ENCODE measurements around the gene GTPBP6.
"Not testable (repeated sequence)": the region's sequence is repeated elsewhere in the genome, so short reads cannot be mapped to it uniquely, and the experiment has no call there.

GTPBP6 gene

DNA sequence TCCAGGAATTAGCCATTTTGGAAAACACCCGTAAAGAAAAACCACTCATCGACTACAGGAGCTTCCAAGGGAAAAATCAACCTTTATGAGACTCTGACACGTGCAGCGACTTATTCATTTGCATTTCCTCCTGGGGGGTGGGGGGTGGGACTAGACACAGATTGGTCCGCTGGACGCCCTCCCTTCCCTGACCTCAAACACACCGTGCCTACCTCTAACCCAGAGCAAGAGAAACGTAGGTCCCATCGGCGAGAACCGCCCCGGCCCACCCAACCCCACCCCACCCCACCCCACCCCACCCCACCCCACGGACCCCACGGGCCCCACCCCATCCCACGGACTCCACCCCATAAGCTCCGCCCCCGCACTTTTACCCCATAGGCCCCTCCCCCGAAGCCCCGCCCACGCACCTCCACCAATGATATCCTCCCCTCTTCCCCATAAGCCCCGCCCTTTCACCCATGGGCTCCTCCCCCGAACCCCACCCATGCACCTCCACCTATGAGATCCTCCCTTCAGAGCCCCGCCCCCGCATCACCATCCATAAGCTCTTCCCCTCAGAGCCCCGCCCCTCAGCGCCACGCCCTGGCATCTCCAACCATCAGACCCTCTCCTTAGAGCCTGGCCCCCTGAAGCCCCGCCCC lies 1.1 kb downstream of the GTPBP6 start:
- no peak for DNase-seq (ENCODE audit: low spot score)

DNA sequence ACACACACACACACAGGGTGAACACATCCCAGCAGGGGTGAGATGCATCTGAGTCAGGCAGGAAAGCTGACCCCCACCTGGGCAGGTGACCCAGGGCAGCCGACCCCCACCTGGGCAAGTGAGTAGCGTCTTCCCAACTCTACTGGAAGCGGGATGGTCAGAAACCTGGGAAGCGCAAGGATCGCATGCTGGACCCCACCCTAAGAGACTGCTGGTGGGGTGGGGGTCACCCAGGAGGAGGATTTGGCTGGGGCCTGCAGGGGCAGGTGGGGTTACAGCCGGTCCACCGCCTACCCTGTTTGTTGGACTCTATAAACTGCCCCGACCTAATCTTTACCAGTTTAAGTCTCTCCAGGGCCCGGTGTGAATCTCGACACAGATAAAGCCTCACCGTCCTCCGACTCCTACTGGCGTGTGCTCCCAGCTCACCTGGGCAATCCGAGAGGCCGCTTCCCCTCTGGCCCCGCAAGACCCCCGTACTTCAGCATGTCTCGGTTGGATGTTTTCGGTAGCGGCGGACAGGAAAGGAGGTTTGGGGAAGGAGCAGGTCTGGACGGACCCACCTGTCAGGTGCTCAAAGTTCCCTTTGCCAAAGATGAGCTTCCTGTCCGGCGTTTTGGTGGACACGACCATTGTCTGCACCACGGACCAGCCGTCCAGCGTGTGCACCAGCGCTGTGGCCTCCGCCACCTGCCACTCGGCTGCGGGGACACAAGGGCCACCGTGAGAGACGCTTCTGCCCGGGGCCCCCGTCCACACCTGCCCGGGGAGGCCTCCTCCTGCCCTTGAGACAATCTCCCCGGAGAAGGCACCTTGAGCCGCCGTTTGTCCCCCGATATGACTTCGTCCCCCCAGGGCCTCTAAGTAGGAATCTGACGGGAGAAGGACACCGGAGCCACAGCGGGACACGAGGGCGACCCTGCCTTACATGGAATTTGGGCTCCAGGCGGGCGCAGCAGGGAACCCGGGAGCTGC lies 2.0 kb downstream of the GTPBP6 start:
- DNase-seq (ENCODE audit: low spot score), result no peak

DNA sequence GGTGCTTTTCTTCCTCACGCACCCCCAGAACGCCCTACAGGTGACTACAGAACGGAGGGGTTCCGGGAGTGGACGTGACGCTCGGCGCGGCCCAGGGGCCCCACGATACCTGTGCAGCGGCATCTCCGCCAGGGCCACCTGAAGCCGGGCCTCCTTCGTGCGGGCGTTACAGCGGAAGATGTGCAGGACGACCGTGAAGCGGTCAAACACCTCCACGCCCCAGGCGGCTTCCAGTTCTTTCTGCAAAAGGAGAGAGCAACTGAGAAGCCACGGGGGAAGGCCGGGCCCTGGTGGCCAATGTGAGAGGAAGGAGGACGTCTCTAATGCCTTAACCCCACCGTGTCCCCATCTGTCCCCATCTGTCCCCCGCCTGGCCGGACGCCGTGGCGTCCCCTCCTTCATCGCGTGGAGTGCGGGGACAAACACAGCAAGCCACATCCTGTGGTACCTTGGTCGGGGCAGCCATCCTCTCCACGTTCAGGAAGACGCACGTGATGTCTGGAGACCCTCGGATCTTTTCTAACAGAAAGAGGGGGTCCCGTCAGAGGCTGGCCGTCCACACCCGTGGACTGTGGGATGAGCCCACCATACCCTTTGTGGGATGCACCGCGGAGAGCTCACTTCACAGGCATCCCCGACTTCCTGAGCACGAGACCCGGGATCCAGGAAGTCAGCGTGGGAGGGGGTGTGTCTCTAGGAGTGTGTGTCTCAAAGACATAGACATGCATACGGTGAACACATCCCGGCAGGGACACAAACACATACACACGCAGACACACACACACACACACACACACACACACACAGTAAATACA lies 3.6 kb downstream of the GTPBP6 start:
- no peak for DNase-seq (ENCODE audit: low spot score)

DNA sequence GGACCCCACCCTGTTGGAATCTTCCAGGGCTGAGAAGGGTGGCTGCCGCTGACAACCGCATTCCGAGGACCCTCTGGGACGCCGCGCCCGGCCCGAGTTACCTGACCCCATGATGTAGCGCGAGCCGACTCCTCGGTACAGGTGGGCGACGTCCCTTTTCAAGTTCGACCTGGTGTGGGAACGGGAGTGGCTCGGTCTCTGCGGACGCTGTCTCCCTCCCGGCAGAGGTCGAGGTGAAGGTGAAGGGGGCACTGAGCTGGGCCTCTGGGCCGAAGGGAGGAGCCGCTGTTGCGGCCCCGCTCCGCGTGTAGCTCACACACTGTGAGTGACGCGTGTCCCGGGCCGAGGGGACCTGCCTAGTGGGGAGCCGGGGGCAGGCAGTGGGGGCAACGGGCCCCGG lies 4.5 kb downstream of the GTPBP6 start:
- DNase-seq (ENCODE audit: low spot score), result no peak

DNA sequence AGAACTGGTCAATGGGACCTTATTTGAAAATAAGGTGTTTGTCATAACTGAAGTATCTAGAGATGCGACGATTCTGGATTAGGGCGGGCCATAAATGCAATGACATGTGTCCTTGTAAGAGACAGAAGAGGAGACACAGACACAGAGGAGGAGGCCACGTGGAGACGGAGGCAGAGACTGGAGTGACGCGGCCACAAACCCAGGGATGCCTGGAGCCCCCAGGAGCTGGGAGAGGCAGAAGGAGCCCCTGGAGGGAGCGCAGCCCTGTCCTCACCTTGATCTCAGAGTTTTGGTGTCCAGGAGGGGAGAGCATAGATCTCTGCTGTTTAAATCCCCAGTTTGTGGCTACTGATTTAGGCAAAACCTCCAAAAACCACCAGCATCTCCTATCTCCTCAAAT lies 5.0 kb downstream of the GTPBP6 start:
- no peak for DNase-seq (ENCODE audit: low spot score)

DNA sequence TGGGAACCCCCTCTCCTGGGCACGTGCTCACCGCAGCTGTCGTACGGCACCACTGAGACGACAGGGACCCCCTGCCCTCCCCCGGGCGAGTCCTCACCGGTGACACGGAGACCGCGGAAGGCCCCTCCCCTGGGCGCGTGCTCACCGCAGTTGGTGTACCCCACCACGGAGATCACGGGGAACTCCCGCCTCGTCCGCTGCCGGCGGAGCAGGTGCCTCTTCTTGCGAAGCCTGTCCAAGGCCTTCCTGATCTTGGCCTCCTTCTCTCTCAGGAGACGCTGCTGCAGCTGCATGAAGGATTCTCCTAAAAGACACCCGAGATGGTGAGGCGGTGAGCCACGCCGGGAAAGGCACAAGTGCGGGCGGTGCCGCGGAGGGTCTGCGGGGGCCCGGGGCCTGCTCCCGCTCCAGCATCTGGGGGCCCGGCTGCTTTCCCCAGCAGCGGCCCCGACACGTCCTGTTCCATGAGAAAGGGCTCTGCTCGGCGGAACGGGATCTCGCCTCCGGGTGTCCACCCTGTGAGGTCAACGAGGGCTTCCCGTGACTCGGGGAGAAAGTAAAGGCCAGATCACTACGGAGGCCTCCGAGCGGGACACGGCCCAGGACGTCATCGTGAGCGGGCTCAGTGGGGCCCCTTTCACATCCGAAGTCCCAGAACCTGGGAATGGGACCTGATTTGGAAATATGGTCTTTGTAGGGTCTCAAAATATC lies 5.8 kb downstream of the GTPBP6 start:
- peak; percentile 28 for DNase-seq (ENCODE audit: low spot score)

DNA sequence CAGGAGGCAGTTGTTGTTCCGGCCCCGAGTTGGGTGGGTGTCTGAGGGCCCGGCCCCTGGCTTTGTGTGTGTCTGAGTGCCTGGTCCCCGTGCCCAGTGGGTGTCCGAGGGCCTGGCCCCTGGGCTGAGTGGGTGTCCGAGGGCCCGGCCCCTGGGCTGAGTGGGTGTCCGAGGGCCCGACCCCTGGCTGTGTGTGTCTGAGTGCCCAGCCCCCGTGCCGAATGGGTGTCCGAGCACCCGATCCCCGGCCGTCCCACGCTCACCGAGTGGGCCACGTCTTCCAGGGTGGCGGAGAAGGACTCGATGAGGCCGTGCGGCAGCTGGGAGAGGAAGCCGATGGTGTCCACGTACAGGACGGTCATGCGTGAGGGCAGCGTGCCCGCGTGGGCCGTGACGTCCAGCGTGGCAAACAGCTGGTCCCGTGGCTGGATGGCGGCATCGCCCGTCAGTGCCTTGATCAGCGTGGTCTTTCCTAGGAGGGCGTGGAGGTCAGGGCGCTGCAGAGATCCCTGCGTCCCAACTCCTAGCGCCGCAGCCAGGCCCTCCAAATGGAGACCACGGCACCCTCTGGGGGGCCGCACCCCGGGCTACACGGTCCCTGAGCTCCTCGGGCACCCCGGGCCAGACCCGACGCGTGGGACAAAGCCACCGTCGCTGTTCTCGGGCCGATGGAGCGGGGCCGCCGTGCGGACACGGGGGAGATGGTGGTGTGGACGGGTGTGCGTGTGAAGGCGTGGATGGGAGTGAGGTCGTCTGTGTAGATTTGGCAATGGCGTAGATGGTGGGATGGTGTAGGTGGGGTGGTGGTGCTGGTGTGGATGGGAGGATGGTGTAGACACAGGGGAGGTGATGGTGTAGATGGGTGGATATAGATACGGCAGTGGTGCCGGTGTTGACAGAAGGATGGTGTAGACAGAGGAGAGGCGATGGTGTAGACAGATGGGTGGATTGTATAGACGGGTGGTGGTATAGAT lies 7.2 kb downstream of the GTPBP6 start:
- DNase-seq (ENCODE audit: low spot score), result no peak

DNA sequence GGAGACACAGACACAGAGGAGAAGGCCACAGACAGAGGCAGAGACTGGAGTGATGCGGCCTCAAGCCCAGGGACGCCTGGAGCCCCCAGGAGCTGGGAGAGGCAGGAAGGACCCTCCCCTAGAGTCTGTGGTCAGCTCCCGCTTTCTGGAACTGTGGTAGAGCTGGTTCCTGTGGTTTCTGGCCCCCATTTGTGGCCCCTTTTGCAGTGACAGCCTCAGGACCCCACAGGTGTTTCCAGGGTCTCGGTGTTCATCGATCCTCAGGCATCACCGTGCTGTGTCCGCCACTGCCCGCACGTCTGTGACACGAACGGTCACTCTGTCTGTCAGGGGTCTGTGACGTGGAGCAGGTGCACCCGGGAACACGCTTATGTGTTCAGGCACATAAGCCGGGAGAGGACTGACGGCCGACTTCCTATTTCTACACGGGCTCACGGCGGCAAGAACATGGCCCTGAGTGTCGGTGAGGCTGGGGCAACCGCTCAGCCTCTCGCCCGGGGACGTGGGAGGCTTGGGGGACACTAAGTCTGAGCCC lies 7.9 kb downstream of the GTPBP6 start:
- DNase-seq (ENCODE audit: low spot score), result no peak

DNA sequence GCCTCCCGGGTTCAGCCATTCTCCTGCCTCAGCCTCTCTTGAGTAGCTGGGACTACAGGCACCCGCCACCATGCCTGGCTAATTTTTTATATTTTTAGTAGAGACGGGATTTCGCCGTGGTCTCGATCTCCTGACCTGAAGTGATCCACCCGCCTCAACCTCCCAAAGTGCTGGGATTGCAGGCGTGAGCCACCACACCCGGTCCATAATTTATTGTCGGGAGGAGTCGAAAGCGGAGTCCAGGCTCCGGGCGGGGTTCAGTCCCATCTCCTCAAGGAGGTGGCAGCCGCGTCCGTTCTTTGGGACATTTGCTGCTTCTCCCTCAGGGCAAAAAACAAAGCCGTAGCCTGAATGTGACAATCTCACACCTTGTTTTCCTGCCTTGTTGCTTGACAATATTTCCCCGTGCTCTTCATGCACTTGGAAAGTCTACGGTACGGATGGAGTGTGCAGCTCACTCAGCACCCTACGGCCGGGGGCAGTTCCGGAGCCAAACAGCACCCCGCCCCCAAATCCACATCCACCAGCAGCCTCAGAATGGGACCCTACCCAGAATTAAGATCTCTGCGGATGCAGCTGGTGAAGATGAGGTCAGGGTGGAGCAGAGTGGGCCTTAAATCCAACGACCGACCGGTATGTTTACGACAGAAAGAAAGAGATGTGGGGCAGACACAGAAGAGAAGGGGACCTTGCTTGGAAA lies 9.6 kb downstream of the GTPBP6 start:
- DNase-seq (ENCODE audit: low spot score), result no peak

DNA sequence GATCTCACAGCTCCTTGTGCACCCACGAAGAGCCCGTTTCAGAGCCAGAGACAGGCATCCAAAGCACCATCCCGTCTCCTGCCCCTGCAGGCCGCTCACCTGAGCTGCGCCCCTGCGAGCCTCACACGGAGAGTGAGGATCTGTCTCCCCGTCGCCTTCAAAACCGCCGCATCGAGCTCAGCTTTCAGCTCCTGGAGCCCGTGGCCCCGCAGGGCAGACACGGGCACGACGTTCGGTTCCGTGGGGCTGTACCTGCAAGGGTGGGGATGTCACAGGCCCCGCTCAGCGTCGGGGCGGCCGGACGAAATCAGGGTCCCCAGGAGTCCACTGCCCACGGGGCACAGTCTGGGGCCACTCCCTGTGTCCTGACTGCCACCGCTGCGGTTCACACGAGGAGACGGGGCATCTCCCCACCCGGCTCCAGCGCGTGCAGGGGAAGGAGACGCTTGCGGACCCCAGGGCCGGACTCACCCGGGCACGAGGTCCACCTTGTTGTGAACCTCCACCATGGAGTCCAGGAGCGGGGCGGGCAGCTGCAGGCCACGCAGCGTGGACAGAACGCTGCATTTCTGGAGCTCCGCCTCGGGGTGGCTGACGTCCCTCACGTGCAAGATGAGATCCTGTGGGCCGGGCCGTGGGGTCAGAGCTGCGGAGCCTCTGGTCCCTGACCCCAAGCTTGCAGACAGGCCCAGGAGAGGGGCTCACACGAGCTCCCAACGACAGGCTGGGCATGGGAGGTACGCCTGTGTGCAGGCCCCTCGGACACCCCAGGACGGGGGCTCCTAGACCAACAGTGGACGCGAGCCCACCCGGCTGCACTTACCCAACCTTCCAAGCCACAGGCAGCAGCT lies 11.1 kb downstream of the GTPBP6 start:
- no peak for DNase-seq (ENCODE audit: low spot score)

DNA sequence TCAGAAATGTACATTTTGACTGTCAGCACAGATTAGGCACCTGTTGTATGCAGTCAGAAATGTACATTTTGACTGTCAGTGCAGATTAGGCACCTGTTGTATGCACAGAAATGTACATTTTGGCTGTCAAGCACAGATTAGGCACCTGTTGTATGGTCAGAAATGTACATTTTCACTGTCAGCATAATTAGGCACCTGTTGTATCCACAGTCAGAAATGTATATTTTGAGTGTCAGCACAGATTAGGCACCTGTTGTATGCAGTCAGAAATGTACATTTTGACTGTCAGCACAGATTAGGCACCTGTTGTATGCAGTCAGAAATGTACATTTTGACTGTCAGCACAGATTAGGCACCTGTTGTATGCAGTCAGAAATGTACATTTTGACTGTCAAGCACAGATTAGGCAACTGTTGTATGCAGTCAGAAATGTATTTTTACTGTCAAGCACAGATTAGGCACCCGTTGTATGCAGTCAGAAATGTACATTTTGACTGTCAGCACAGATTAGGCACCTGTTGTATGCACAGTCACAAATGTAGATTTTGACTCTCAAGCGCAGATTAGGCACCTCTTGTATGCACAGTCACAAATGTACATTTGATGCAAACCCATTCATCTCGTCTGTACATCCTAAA lies 11.9 kb downstream of the GTPBP6 start:
- not testable (repeated sequence) for DNase-seq (ENCODE audit: low spot score)

DNA sequence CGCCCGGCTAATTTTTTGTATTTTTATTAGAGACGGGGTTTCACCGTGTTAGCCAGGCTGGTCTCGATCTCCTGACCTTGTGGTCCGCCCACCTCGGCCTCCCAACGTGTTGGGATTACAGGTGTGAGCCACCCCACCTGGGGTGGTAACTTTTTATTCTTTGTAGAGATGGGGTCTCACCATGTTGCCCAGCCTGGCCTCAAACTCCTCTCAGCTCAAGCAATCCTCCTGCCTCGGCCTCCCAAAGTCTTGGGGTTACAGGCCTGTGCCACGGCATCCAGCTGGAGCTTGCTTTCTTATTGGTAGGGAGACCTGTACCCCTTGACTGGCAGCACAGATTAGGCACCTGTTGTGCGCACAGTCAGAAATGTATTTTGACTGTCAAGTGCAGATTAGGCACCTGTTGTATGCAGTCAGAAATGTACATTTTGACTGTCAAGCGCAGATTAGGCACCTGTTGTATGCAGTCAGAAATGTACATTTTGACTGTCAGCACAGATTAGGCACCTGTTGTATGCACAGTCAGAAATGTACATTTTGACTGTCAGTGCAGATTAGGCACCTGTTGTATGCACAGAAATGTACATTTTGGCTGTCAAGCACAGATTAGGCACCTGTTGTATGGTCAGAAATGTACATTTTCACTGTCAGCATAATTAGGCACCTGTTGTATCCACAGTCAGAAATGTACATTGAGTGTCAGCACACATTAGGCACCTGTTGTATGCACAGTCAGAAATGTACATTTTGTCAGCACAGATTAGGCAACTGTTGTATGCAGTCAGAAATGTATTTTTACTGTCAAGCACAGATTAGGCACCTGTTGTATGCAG lies 12.6 kb downstream of the GTPBP6 start:
- DNase-seq (ENCODE audit: low spot score), result not testable (repeated sequence)

DNA sequence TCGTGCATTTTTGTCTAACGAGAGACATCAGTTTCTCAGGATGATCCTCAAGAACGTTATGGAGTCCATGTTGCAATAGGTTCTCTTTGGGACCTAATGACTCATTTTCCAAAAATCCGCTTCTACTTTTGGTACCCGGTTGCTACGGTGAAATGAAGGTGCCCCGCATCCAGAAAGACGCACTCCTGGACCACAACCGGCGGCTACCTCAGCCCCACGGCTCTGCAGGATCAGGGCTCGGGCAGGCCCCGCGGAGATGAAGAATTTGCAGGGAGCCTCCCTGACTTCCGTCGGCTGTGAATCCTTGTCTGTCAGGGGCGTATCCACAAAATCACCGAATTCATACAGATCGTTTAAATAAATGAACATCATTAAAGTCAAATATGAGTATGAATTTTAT lies 15.6 kb downstream of the GTPBP6 start:
- DNase-seq (ENCODE audit: low spot score), result no peak

DNA sequence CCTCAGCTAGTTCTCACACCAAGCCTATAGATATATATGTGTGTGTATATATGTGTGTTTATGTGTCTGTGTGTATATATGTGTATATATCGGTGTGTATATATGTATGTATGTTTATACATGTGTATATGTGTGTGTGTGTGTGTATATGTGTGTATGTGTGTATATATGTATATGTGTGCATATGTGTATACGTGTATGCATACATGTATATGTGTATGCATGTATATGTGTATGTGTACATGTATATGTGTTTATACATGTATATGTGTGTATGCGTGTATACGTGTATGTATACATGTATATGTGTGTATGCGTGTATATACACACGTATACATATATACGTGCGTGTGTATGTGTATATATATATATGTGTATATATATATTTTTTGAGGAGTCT lies 18.3 kb downstream of the GTPBP6 start:
- DNase-seq (ENCODE audit: low spot score), result no peak

DNA sequence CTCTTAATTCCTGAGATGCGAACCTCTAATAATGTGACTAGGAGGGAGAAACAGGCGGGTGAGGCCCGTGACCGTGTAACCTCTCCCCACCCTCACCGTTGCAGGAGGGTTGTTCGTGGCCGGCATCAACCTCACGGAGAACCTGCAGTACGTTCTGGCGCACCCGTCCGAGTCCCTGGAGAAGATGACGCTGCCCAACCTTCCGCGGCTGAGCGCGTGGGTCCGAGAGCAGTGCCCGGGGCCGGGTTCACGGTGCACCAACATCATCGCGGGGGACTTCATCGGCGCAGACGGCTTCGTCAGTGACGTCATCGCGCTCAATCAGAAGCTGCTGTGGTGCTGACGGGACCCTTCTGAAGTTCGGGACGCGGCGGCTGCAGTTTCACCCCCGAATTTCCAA lies 19.6 kb downstream of the GTPBP6 start:
- no peak for DNase-seq (ENCODE audit: low spot score)

DNA sequence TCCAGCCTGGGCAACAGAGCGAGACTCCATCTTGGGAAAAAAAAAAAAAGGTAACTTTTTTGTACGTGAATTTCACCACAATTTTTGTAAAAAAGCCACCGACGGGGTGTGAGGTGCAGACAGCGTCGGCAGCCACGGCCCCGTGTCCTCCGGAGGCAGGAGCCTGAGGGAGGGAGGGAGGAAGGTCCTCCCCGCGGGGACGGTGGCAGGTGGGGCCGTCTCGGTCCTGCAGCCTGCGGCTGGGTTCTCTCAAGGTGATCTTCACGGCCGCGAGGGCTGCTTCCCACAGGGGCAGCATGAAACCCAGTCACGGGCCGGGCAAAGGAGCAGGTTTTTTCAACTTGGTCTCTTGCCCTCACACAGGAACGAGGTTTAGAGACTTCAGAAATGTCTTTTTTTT lies 23.5 kb downstream of the GTPBP6 start:
- no peak for DNase-seq (ENCODE audit: low spot score)

Measured in putamen (tissue), 1 donor.